Erythroblast (primary cell): Measurements from ENCODE around the gene MB.

Experiments used
- GATA1 ChIP-seq: IDR thresholded peaks from 2 replicates; pipeline ENCODE4 v1.6.1; 2011; ENCODE audit warnings: low read depth, mild to moderate bottlenecking, control low read depth, low read length, moderate library complexity
- POLR2A ChIP-seq: IDR thresholded peaks from 2 replicates; pipeline ENCODE4 v1.6.1; 2011; ENCODE audit warnings: mild to moderate bottlenecking, low read length

DNA sequence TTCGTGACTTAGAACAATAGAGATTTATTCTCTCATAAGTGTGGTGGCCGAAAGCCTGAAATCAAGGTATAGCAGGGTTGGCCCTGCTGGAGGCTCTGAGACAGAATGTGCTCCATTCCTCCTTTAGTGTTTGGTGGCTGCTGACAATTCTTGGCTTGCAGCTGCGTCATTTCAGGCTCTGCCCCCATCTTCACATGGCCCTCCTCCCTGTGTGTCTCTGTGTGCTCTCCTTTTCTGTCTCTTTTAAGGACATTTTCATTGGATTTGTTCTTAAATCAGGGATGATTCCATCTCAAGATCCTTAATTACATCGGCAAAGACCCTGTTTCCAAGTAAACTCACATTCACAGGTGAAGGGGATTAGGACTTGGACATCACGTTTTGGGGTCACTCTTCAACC is 20.9 kb upstream of the MB start:
- TF ChIP-seq POLR2A = no peak
- no peak for TF ChIP-seq GATA1
